Astrocyte (in vitro differentiated cells and primary cell): ENCODE results near the gene FEM1A.

Source experiments
- CTCF ChIP-seq: IDR thresholded peaks from 2 replicates; pipeline ENCODE4 v1.5.1; 2011; ENCODE audit warnings: low read depth, mild to moderate bottlenecking, inconsistent platforms, low read length, moderate library complexity; ENCODE audit not compliant: insufficient read depth
- EZH2 ChIP-seq: IDR thresholded peaks from 2 replicates; pipeline ENCODE4 v1.6.1; 2012; ENCODE audit warnings: mild to moderate bottlenecking, low read length, inconsistent platforms; ENCODE audit not compliant: insufficient read depth

GRCh38 chr19:4814625-4815425, 23.3 kb downstream of the FEM1A start:
- TF ChIP-seq EZH2 (no peak), CTCF (no peak)
